Measurements from ENCODE around the gene DKK2.

The DKK2 gene

GRCh38 chr4:106906728-106907127 lies 129.4 kb downstream of the DKK2 start:
- H3K27ac ChIP-seq, result no peak overlapping the region
- TF ChIP-seq ZFX (IDR thresholded peaks at IDR 0.05), result no peak
- TF ChIP-seq CTCF (conservative IDR thresholded peaks at IDR 0.05), result no peak

GRCh38 chr4:106898621-106899230 lies 137.4 kb downstream of the DKK2 start:
- TF ChIP-seq ZFX (IDR thresholded peaks at IDR 0.05) (no peak), CTCF (conservative IDR thresholded peaks at IDR 0.05) (peak; percentile 88)

GRCh38 chr4:106893903-106894302 lies 142.2 kb downstream of the DKK2 start:
- TF ChIP-seq ZFX (IDR thresholded peaks at IDR 0.05), result no peak
- no peak for TF ChIP-seq CTCF (conservative IDR thresholded peaks at IDR 0.05)
- no peak overlapping the region for H3K27ac ChIP-seq

More at GRCh38 chr4:106898621-106899230, 137.4 kb downstream of the DKK2 start:
- H3K27ac ChIP-seq, result no peak overlapping the region

- no peak for TF ChIP-seq CTCF (conservative IDR thresholded peaks at IDR 0.05)
- no peak for TF ChIP-seq ZFX (IDR thresholded peaks at IDR 0.05)
Measured at GRCh38 chr4:106893395-106893881, 142.7 kb downstream of the DKK2 start.

GRCh38 chr4:106892786-106893185 lies 143.3 kb downstream of the DKK2 start:
- H3K27ac ChIP-seq, result no peak overlapping the region
- no peak for TF ChIP-seq ZFX (IDR thresholded peaks at IDR 0.05)
- TF ChIP-seq CTCF (conservative IDR thresholded peaks at IDR 0.05), result no peak

More at GRCh38 chr4:106893395-106893881, 142.7 kb downstream of the DKK2 start:
- no peak overlapping the region for H3K27ac ChIP-seq

- TF ChIP-seq ZFX (IDR thresholded peaks at IDR 0.05) (no peak), CTCF (conservative IDR thresholded peaks at IDR 0.05) (peak; percentile 29)
- no peak overlapping the region for H3K27ac ChIP-seq
Measured at GRCh38 chr4:106875340-106875739, 160.8 kb downstream of the DKK2 start.
